ENCODE data around the gene ABTB2. TPM values are rescaled to one million over a fixed set of nuclear protein-coding genes. Genes with fewer than 3 reads are reported as not detected.

The ABTB2 gene
- total and polyA plus RNA-seq, 2 experiments from 2014 or later = 2.6 to 12.1 TPM

DNA sequence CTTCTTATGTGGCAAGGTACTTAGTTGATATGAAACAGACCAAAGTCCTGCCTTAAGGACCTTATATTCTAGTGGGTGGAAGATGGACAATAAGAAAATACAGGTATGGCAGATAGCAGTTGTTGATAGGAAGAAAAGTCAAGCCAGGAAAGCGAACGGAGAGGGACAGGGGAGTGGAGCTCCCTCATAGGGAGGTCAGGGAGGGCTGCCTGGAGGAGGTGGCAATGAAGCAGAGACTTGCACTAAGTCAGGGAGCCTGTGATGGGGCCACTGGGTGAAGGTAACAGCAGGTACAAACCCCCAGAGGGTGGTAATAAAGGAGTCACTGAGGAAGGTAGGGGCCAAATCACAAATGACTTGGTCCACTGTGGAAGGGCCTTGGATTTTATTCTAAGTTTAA is 65.3 kb downstream of the ABTB2 start:
- no peaks in the 10 kb centered on the region for H3K27me3 ChIP-seq (ENCODE audit: insufficient read depth)
- TF ChIP-seq NANOG (IDR thresholded peaks at IDR 0.05; ENCODE audit: borderline replicate concordance) (no peak), ZNF462 (CRISPR knock-in tag; IDR thresholded peaks at IDR 0.05) (no peak), ZNF114 (CRISPR knock-in tag; IDR thresholded peaks at IDR 0.05) (no peak), STAT1 (IDR thresholded peaks at IDR 0.05; ENCODE audit: unreplicated experiment) (no peak), EZH2 (IDR thresholded peaks at IDR 0.05; ENCODE audit: low read depth, unreplicated experiment) (no peak), CREB1 (CRISPR knock-in tag; IDR thresholded peaks at IDR 0.05; ENCODE audit: low read depth) (no peak), JUNB (IDR thresholded peaks at IDR 0.05; ENCODE audit: unreplicated experiment) (no peak), ZNF331 (CRISPR knock-in tag; IDR thresholded peaks at IDR 0.05; ENCODE audit: low read depth) (no peak), EZH2phosphoT487 (IDR thresholded peaks at IDR 0.05; ENCODE audit: unreplicated experiment) (no peak), POLR2AphosphoS5 (IDR thresholded peaks at IDR 0.05; ENCODE audit: low read depth) (no peak)
- TF ChIP-seq, protein P1, sequence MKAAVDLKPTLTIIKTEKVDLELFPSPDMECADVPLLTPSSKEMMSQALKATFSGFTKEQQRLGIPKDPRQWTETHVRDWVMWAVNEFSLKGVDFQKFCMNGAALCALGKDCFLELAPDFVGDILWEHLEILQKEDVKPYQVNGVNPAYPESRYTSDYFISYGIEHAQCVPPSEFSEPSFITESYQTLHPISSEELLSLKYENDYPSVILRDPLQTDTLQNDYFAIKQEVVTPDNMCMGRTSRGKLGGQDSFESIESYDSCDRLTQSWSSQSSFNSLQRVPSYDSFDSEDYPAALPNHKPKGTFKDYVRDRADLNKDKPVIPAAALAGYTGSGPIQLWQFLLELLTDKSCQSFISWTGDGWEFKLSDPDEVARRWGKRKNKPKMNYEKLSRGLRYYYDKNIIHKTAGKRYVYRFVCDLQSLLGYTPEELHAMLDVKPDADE (IDR thresholded peaks at IDR 0.05) = no peak
- TF ChIP-seq, protein P2, sequence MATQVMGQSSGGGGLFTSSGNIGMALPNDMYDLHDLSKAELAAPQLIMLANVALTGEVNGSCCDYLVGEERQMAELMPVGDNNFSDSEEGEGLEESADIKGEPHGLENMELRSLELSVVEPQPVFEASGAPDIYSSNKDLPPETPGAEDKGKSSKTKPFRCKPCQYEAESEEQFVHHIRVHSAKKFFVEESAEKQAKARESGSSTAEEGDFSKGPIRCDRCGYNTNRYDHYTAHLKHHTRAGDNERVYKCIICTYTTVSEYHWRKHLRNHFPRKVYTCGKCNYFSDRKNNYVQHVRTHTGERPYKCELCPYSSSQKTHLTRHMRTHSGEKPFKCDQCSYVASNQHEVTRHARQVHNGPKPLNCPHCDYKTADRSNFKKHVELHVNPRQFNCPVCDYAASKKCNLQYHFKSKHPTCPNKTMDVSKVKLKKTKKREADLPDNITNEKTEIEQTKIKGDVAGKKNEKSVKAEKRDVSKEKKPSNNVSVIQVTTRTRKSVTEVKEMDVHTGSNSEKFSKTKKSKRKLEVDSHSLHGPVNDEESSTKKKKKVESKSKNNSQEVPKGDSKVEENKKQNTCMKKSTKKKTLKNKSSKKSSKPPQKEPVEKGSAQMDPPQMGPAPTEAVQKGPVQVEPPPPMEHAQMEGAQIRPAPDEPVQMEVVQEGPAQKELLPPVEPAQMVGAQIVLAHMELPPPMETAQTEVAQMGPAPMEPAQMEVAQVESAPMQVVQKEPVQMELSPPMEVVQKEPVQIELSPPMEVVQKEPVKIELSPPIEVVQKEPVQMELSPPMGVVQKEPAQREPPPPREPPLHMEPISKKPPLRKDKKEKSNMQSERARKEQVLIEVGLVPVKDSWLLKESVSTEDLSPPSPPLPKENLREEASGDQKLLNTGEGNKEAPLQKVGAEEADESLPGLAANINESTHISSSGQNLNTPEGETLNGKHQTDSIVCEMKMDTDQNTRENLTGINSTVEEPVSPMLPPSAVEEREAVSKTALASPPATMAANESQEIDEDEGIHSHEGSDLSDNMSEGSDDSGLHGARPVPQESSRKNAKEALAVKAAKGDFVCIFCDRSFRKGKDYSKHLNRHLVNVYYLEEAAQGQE (IDR thresholded peaks at IDR 0.05; ENCODE audit: unreplicated experiment) = no peak
- TF ChIP-seq, protein P3, sequence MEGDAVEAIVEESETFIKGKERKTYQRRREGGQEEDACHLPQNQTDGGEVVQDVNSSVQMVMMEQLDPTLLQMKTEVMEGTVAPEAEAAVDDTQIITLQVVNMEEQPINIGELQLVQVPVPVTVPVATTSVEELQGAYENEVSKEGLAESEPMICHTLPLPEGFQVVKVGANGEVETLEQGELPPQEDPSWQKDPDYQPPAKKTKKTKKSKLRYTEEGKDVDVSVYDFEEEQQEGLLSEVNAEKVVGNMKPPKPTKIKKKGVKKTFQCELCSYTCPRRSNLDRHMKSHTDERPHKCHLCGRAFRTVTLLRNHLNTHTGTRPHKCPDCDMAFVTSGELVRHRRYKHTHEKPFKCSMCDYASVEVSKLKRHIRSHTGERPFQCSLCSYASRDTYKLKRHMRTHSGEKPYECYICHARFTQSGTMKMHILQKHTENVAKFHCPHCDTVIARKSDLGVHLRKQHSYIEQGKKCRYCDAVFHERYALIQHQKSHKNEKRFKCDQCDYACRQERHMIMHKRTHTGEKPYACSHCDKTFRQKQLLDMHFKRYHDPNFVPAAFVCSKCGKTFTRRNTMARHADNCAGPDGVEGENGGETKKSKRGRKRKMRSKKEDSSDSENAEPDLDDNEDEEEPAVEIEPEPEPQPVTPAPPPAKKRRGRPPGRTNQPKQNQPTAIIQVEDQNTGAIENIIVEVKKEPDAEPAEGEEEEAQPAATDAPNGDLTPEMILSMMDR (conservative IDR thresholded peaks at IDR 0.05; ENCODE audit: low read depth in 2 of 2) = no peak
- H2AFZ ChIP-seq = no peak overlapping the region

More for the DNA sequence above, 65.3 kb downstream of the ABTB2 start:
- H3K27me3 Mint-ChIP-seq (ENCODE audit: insufficient read depth, low read depth, poor library complexity) = peaks cover 3% of the 10 kb centered on the region
- Histone ChIP-seq H3K27ac (ENCODE audit: low read depth) (no peak overlapping the region), H3K9me2 (ENCODE audit: insufficient read depth) (no peaks in the 10 kb centered on the region), H3F3A (replicated peaks; ENCODE audit: low read depth) (no peaks in the 10 kb centered on the region), H3K79me2 (replicated peaks; ENCODE audit: insufficient read depth) (peaks cover 3% of the 10 kb centered on the region; the same call in 1 of the 2 replicates), H3K36me3 (ENCODE audit: insufficient read depth) (no peaks in the 10 kb centered on the region), H3K4me2 (no peak overlapping the region), H3K4me3 (no peak overlapping the region), H3K4me1 (ENCODE audit: insufficient read depth) (no peaks in the 10 kb centered on the region), H4K20me1 (replicated peaks; ENCODE audit: insufficient read depth) (no peaks in the 10 kb centered on the region)
- ATAC-seq (no peak), DNase-seq (ENCODE audit: low spot score) (no peak)
- no peak overlapping the region for H3K4me3 Mint-ChIP-seq
- H3K36me3 Mint-ChIP-seq (ENCODE audit: low read depth) = no peaks in the 10 kb centered on the region
- H3K4me1 Mint-ChIP-seq = no peaks in the 10 kb centered on the region
- no peaks in the 10 kb centered on the region for H3K9me3 Mint-ChIP-seq
- no peak overlapping the region for H3K27ac Mint-ChIP-seq

Measured in GM23338 (cell line).